Lung (tissue), 12 donors: ENCODE measurements around the gene C2CD3. TPM values are rescaled to one million over a fixed set of nuclear protein-coding genes. Genes with fewer than 3 reads are reported as not detected.

ENCODE experiments used
- ATAC-seq: fragments of 200-7000 bp; cut with Tn5 transposase; one replicate; pipeline ENCODE4 v1.9.1; 2020; ENCODE audit warnings: moderate number of reproducible peaks; ENCODE audit not compliant: insufficient read depth, low FRiP score
- DNase-seq, 3 donors: peaks; one replicate each; pipeline ENCODE4 v3.0.0-alpha.2; 2013 to 2017
- H3K27ac ChIP-seq, 2 donors: one replicate each; pipeline ENCODE4 v1.5.1; 2013; ENCODE audit warnings: mild to moderate bottlenecking in 2 of 2, moderate library complexity in 2 of 2, control low read depth in 1 of 2, inconsistent platforms in 1 of 2, low read depth in 1 of 2, low read length in 1 of 2
- H3K27me3 ChIP-seq, 3 donors: one replicate each; pipeline ENCODE4 v1.5.1; 2013; ENCODE audit warnings: low read length in 2 of 3; ENCODE audit not compliant: control insufficient read depth in 3 of 3, insufficient read depth in 3 of 3
- H3K36me3 ChIP-seq, 4 donors: one replicate each; pipeline ENCODE4 v1.5.1; 2013; ENCODE audit warnings: low read length in 4 of 4, mild to moderate bottlenecking in 1 of 4, moderate library complexity in 1 of 4; ENCODE audit not compliant: control insufficient read depth in 4 of 4, insufficient read depth in 4 of 4
- H3K4me1 ChIP-seq, 5 donors: one replicate each; pipeline ENCODE4 v1.5.1; 2013; ENCODE audit warnings: low read length in 5 of 5, mild to moderate bottlenecking in 2 of 5, moderate library complexity in 1 of 5; ENCODE audit not compliant: control insufficient read depth in 5 of 5, insufficient read depth in 5 of 5
- H3K4me3 ChIP-seq: one replicate; pipeline ENCODE4 v1.5.1; 2013; ENCODE audit warnings: mild to moderate bottlenecking, control low read depth, moderate library complexity
- H3K9ac ChIP-seq, 2 donors: one replicate each; pipeline ENCODE4 v1.5.1; 2013; ENCODE audit warnings: low read length in 2 of 2, control low read depth in 1 of 2; ENCODE audit not compliant: insufficient read depth in 1 of 2
- H3K9me3 ChIP-seq, 4 donors: one replicate each; pipeline ENCODE4 v1.5.1; 2013; ENCODE audit warnings: low read length in 3 of 4, mild to moderate bottlenecking in 1 of 4, moderate library complexity in 1 of 4; ENCODE audit not compliant: control insufficient read depth in 4 of 4, insufficient read depth in 3 of 4
- WGBS, 2 donors: extraction: QIAGEN DNeasy Blood & Tissue Kit; methylation state at CpG; one replicate each; pipeline ENCODE4 v1.1.7; 2013; 5-methylcytosine and 5-hydroxymethylcytosine counted together
- polyA plus RNA-seq, 2 donors: library from polyadenylated mRNA; stranded (reverse); fragments of 200-250 nt; gene quantifications; one replicate each; pipeline ENCODE4 v1.2.1, GENCODE V29; 2013
- total RNA-seq, 2 donors: library from RNA; depleted of rRNA in 1 of 2; stranded (reverse); fragments of >200 nt in 1 of 2; gene quantifications; one replicate each; pipeline ENCODE4 v1.2.1, GENCODE V29; 2014 to 2021
- TF ChIP-seq, protein P1 (sequence below): IDR thresholded peaks from 2 replicates; pipeline ENCODE4 v1.5.1; 2012; ENCODE audit warnings: mild to moderate bottlenecking; ENCODE audit errors: control extremely low read depth, extremely low read depth
- donor health status: control.
- donor health status: control.
- donor health status: Bipolar disorder and iron deficiency.
- donor health status: healthy.
- donor health status: DM: yes; HTN: yes; CAD: no.

C2CD3 gene
- total and polyA plus RNA-seq, 4 donors = 10.2 to 31.3 (median 20.7) TPM

DNA sequence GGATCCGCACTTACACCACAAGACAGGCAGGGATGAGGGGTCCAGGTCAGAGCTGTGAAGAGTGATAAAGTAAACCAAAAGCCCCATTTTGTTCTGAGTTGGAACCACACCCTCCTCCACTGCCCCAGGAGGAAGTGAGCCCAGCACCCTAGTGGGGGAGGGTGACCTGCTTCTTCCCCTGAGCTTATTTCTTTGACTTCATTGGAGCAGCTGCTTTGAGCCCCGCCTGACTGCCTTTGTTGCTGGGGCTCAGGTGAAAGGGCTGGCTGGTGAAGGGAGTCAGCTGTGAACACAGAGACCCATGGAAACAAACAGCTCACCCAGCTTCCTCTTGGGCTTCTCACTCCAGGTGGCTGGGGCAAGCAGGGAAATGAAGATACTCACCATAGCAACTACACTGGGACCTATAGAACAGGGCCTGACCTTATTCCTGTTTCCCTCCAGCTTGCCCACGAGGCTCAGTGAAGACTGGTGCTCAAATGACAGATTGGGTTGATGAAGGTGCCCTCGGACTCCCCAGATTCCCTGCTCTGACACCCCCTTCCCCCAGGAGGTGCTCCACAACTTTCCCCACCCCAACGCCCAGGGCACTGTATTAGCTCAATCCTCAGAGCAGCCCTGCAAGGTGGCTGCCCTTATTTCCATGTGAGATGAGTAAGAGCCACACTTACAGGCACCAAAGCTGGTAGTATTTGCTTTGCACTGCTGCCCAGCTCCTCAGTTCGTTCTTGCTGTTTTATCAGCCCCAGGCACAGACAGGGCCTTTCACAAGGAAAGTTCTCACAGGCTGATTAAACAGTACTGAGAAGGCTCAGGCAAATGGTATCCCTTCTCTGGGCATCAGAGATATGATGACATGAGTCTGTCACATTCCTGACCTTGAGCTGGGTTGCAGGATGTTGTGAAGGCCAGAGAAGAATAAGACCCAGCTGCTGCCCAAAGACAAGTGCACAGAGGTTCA lies 190.5 kb downstream of the C2CD3 start:
- DNase-seq = peak; percentile 34 to 43 (median 41)
- Histone ChIP-seq H3K36me3 (peaks cover 0 to 19% (median 0%) of the 10 kb centered on the region in 4 donors), H3K27me3 (no peaks in the 10 kb centered on the region), H3K9ac (no peak overlapping the region), H3K9me3 (no peaks in the 10 kb centered on the region), H3K27ac (peak overlapping the region in 1 of 2 donors; percentile 68), H3K4me3 (no peak overlapping the region), H3K4me1 (peaks cover 0 to 24% (median 7%) of the 10 kb centered on the region in 5 donors)
- no peak for ATAC-seq
- 39 to 54% methylated on average over 6 of the region's 6 CpGs for WGBS, 2 donors
- TF ChIP-seq, protein P1, sequence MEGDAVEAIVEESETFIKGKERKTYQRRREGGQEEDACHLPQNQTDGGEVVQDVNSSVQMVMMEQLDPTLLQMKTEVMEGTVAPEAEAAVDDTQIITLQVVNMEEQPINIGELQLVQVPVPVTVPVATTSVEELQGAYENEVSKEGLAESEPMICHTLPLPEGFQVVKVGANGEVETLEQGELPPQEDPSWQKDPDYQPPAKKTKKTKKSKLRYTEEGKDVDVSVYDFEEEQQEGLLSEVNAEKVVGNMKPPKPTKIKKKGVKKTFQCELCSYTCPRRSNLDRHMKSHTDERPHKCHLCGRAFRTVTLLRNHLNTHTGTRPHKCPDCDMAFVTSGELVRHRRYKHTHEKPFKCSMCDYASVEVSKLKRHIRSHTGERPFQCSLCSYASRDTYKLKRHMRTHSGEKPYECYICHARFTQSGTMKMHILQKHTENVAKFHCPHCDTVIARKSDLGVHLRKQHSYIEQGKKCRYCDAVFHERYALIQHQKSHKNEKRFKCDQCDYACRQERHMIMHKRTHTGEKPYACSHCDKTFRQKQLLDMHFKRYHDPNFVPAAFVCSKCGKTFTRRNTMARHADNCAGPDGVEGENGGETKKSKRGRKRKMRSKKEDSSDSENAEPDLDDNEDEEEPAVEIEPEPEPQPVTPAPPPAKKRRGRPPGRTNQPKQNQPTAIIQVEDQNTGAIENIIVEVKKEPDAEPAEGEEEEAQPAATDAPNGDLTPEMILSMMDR = no peak

DNA sequence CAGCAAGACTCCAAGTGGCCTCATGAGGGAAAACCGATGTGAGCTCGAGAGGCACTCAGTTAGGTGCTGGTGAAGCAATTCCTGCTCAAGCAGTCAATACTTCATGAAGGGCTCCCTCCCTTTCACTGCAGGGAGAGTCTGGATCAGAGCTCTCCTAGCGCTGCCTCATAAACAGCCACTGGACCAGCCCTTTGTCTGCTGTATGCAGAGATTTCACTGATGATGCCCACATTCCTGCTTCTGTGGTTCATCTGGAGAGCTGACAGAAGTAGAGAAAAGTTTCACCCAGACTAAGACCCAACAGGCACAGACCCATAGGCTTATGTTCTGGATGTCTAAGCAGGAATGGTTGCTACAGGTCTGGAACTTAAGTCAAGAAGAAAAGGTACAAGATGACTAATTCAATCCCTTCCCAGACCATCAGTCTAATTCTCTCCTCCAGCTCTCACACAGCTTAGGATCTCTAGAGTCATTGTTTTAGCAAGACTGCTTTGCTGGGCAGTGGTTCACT lies 192.2 kb downstream of the C2CD3 start:
- no peak for DNase-seq
- Histone ChIP-seq H3K4me1 (peaks cover 0 to 18% (median 10%) of the 10 kb centered on the region in 5 donors), H3K9ac (no peak overlapping the region), H3K27ac (no peak overlapping the region), H3K9me3 (no peaks in the 10 kb centered on the region), H3K36me3 (peaks cover 0 to 24% (median 0%) of the 10 kb centered on the region in 4 donors), H3K4me3 (no peak overlapping the region), H3K27me3 (no peaks in the 10 kb centered on the region)
- TF ChIP-seq, protein P1 = no peak
- ATAC-seq = no peak
- 77 to 90% methylated on average over 3 of the region's 3 CpGs for WGBS, 2 donors

DNA sequence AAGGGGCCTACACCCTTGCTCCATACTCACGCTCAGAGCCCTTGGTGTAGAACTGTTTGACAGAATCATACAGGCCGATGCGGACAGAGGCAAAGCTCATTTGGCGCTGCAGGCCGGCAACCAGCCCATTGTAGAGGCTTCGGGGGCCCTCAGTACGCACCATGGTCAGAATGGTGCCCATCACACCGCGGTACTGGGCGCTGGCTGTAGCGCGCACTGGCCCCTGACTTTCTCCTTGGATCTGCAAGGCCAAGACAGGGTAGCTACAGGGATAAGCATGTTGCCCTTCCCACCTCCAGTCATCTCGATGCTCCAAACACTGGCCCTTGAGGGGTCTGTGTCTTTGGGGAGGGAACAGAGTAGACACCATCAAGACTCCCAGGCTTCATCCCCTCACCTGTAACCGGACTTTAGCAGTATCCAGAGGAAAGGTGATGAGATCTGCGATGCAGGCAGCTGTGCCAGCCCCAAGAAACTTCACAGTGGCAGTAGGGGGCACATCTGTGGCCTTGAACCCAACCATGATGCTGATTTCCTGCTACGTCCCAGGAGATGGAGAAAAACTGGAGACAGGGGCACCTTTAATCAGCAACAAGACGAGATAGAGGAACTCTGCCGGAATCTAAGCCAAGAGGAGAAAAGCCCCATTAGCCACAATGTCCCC lies 192.8 kb downstream of the C2CD3 start:
- no peak for ATAC-seq
- Histone ChIP-seq H3K9ac (no peak overlapping the region), H3K9me3 (no peaks in the 10 kb centered on the region), H3K27ac (no peak overlapping the region), H3K4me1 (peaks cover 0 to 15% (median 10%) of the 10 kb centered on the region in 5 donors), H3K27me3 (no peaks in the 10 kb centered on the region), H3K4me3 (no peak overlapping the region), H3K36me3 (peaks cover 0 to 24% (median 0%) of the 10 kb centered on the region in 4 donors)
- no peak for DNase-seq
- TF ChIP-seq, protein P1 = no peak
- 97 to 98% methylated on average over 18 of the region's 18 CpGs for WGBS, 2 donors
